T47D (cell line): ENCODE data around the gene WDR1.

ENCODE experiments used
- DNase-seq, 2 experiments: peaks; one replicate each; pipeline versions ENCODE4 v3.0.0 to v3.0.0-alpha.2; 2011 to 2012; ENCODE audit warnings: low read depth in 1 of 2, low spot score in 1 of 2
- JUND ChIP-seq: IDR thresholded peaks from 2 replicates; pipeline ENCODE4 v1.6.1; 2012; ENCODE audit warnings: low read depth
- in situ Hi-C: cut with HindIII; loops from 2 replicates; pipeline ENCODE4 v1.10.0; 2016; ENCODE audit warnings: low sequenced_read_pairs, low pct_unique_long_range_greater_than_20kb

Gene WDR1

GRCh38 chr4:10091531-10092181, 24.9 kb downstream of the WDR1 start:
- DNase-seq, result no peak
- TF ChIP-seq JUND, result no peak
- in situ Hi-C loops, result no loop called here

- TF ChIP-seq JUND, result no peak
Observed at GRCh38 chr4:10090467-10091250, 25.9 kb downstream of the WDR1 start.

GRCh38 chr4:10089346-10089745, 27.3 kb downstream of the WDR1 start:
- in situ Hi-C loops, result no loop called here
- peak in 1 of 2 experiments; percentile 41 for DNase-seq
- no peak for TF ChIP-seq JUND

More at GRCh38 chr4:10090467-10091250, 25.9 kb downstream of the WDR1 start:
- in situ Hi-C loops, result no loop called here
- no peak for DNase-seq

GRCh38 chr4:10088135-10089010, 28.2 kb downstream of the WDR1 start:
- in situ Hi-C loops, result no loop called here
- no peak for TF ChIP-seq JUND
- no peak for DNase-seq

- TF ChIP-seq JUND, result no peak
- no peak for DNase-seq
- in situ Hi-C loops, result no loop called here
Observed at GRCh38 chr4:10087152-10087791, 29.3 kb downstream of the WDR1 start.

GRCh38 chr4:10086506-10087120, 30.0 kb downstream of the WDR1 start:
- in situ Hi-C loops, result no loop called here
- no peak for DNase-seq

GRCh38 chr4:10085828-10086505, 30.6 kb downstream of the WDR1 start:
- in situ Hi-C loops, result no loop called here

More at GRCh38 chr4:10086506-10087120, 30.0 kb downstream of the WDR1 start:
- TF ChIP-seq JUND, result no peak

GRCh38 chr4:10085386-10085785, 31.2 kb downstream of the WDR1 start:
- TF ChIP-seq JUND, result no peak
- in situ Hi-C loops, result no loop called here
- no peak for DNase-seq

More at GRCh38 chr4:10085828-10086505, 30.6 kb downstream of the WDR1 start:
- TF ChIP-seq JUND, result no peak
- no peak for DNase-seq

- in situ Hi-C loops, result no loop called here
- DNase-seq, result no peak
- no peak for TF ChIP-seq JUND
Observed at GRCh38 chr4:10084651-10085358, 31.8 kb downstream of the WDR1 start.

- no peak for DNase-seq
- in situ Hi-C loops, result no loop called here
- TF ChIP-seq JUND, result no peak
Observed at GRCh38 chr4:10083861-10084641, 32.5 kb downstream of the WDR1 start.

- in situ Hi-C loops, result no loop called here
- TF ChIP-seq JUND, result no peak
- no peak for DNase-seq
Observed at GRCh38 chr4:10083331-10083771, 33.2 kb downstream of the WDR1 start.
